GM19463 (cell line): ENCODE measurements around the gene CCDC187.

Experiments
- ATAC-seq: cut with Tn5 transposase; IDR thresholded peaks from one replicate; pipeline ENCODE4 v1.9.1; 2021; ENCODE audit warnings: mild to moderate bottlenecking, moderate library complexity; ENCODE audit not compliant: unreplicated experiment

Gene CCDC187

GRCh38 chr9:136300016-136300545 is 3.8 kb downstream of the CCDC187 start:
- ATAC-seq = no peak

DNA sequence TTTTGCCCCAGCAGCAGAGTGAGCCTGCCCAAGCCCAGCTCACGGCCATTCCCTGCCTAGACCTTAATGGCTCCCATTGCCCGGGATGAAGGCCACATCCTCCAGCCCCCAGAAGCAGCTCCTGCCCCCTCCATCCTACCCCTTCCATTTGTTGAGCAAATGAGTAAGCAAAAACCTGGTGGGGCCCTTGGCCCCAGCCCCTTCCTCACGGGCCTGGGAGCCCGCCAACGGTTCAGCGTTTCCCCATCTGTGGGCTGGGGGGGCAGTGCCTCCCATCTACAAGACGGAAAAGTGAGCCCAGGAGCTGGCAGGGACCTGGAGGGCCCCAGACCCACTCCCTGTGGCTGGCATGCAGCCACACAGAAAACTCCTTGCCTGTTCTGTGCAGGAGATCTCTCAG is 4.4 kb downstream of the CCDC187 start:
- no peak for ATAC-seq

DNA sequence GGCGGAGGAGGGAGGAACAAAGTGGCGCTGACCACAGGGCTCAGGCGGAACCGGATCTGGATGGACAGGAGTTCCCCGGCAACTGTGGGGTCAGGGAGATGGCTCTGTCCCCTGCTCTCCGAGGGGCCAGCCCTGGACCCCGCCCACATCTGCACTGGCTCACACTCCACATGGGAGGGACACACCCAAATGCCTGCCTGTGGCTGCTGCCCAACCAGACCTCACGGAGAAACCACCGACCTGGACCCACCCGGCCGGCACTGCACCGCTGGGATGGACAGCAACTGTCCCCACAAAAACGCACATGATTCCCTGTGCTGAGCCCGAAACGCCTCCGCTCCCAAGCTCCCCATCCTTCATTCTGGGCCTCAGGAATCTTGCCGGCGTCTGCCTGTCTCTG is 4.8 kb downstream of the CCDC187 start:
- no peak for ATAC-seq

GRCh38 chr9:136297766-136298735 is 5.8 kb downstream of the CCDC187 start:
- no peak for ATAC-seq

DNA sequence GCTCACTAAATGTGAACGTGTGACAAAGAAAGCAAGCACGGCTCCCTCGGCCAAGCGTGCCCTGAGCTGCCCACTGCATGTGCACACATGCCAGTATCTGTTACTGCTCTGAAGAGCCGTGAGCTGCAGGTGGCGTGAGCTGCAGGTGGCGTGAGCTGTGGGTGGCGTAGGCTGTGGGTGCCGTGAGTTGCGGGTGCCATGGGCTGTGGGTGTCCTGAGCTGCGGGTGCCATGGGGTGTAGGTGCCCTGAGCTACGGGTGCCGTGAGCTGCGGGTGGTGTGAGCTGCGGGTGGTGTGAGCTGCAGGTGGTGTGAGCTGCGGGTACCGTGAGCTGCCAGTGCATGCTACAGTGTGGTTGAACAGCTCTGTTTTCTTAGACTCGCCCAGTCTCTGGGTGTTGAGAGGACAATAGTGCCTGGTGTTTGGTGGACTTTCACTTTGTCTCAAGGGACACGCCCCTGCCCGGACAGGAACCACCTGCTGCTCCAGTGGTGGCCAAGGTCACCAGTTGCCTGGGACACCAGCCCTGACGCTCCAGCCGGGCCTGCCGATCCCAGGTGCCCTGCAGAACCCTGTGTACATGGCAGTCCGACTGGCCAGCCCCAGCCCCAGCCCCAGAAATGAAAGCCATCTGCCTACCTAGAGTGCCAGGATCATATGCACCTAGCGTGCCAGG is 6.7 kb downstream of the CCDC187 start:
- no peak for ATAC-seq

- no peak for ATAC-seq
Measured at GRCh38 chr9:136296434-136297015, 7.4 kb downstream of the CCDC187 start.

GRCh38 chr9:136295542-136296433 is 8.1 kb downstream of the CCDC187 start:
- ATAC-seq = no peak

DNA sequence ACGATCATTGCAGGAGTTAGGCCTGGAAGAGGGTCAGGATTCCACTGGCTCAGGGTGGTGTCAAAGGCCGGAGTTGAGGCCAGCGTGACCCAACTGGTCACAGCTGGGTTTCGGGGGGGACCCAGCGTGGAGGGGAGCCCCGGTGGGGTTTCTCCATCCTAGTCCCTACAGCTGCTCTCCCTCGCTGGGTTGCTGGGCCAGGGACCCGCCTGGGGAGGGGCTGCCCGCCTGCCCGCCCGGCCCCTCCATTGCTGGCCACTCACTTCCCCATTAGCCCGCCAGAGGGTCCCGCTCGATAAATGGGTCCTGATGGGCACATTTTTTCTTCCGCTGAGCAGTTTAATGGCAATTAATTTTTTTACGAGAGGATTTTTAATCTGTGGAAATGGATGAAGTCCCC is 8.8 kb downstream of the CCDC187 start:
- no peak for ATAC-seq

DNA sequence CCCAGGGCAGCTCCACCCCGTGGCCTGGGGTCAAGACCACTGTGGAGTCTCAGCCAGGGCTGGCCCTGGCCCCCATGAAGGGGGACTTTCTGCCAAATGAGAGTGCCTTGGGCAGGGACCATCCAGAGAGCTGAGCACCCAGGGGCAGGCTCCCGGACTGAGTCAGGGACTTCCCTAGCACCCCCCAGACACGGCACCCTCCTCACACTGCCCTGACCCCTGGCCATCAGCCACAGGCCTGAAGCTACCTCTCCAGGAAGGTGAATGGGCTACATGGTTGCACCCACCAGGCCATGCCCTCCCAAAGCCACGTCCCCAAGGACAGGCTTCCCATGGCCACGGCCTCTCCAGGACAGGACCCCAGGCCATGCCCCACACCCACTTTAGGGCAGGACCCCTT is 9.5 kb downstream of the CCDC187 start:
- no peak for ATAC-seq

DNA sequence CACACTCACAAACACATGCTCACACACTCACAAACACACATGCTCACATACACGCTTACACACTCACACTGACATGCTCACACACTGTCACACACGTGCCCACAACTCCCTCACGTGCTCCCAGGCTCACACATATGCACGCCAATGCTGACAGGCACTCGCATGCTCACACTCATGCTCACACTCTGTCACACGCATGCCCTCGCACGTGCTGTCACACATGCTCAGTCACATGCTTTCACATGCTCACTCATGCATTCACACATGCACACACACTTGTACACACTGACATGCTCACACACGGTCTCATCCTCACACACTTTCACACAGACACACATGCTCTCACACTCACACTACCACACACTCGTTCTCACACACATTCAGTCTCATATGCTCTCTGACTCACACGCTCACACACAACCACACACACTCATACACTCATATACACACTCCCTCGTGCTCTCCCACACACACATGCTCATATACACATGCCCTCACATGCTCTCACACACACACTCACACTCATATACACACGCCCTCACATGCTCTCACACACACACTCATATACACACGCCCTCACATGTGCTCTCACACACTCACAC is 10.3 kb downstream of the CCDC187 start:
- no peak for ATAC-seq

- ATAC-seq = no peak
Measured at GRCh38 chr9:136292591-136293448, 11.1 kb downstream of the CCDC187 start.

DNA sequence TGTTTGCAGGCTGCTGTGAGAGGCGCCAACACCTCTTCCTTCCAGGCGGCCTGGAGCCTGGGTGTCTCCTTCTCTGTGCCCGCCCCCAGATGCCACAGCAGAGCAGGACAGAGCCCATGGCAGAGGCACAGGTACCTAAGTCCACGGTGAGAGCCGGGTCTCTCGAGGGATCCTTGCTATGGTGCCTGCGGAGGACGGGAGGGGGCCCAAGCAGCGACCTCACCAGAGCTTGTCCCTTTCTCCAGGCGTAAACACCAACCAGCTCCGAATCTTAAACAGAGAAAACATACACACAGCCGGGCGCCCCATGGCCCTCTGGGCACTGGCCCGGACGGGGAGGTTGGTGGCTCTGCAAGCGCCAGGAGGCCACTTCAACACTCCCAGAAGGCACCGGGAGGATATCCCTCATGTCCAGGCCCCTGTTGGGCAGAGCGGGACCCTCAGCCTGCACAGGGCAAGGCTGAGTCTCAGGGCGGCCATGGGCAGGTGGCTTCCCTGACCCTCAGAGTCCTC is 11.8 kb downstream of the CCDC187 start:
- no peak for ATAC-seq

DNA sequence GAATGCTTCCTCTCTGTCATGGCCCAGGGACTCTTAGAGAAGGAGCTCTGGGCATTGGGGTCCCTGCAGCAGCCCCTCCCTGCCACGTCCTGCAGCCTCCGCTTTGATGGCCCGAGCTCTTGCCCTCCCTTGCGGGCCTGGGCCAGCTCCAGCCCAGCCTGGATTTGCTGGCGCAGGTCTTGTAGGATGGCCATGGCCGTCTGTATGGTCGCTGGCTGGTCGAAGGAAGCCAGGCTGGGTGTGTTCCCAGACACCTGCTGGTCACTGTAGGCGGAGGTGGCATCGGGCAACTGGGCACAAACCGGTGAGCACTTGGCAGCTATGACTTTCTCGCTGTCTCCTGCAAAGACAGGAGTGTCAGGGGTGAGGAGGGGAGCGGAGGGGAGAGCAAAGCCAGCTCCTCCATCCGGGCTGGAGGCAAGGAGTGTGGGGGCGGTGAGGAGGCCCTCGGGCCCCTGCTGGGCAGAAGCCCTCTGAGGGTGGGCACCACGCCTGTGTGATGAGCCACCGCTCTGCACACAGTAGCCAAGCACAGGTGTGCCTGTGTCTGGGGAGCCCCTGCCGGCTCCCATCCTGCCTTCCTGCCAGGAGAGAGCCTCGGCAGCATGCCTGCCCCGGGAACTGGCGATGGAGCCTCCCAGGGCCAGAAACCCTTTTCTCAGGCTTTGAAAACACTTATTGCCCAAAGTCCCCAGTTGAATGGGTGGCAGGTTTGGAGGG is 12.4 kb downstream of the CCDC187 start:
- no peak for ATAC-seq

DNA sequence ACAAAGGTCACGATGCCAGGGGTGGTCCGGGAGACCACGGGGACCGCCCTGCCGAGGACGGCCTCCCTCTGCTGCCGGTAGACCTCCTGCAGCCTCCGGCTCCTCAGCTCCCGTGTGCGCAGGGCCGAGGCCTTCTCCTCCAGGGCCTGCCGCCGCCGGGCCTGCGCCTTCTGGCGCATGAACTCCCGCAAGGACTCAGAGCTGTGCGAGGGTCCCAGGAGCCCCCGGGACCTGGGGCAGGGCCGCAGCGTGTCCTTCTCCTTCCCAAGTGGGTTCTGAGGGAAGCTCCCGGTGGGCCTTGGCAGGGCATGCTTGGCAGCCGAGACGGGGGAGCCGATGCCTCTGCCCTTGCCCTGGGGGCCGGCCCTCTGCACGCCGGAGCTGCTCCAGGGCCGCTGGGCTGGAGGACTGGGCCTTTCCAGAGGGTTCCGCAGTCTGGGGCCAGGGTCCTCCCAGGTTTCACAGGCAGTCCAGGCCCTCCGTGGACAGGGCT is 13.3 kb downstream of the CCDC187 start:
- ATAC-seq = no peak

GRCh38 chr9:136289651-136290507 is 14.0 kb downstream of the CCDC187 start:
- no peak for ATAC-seq

DNA sequence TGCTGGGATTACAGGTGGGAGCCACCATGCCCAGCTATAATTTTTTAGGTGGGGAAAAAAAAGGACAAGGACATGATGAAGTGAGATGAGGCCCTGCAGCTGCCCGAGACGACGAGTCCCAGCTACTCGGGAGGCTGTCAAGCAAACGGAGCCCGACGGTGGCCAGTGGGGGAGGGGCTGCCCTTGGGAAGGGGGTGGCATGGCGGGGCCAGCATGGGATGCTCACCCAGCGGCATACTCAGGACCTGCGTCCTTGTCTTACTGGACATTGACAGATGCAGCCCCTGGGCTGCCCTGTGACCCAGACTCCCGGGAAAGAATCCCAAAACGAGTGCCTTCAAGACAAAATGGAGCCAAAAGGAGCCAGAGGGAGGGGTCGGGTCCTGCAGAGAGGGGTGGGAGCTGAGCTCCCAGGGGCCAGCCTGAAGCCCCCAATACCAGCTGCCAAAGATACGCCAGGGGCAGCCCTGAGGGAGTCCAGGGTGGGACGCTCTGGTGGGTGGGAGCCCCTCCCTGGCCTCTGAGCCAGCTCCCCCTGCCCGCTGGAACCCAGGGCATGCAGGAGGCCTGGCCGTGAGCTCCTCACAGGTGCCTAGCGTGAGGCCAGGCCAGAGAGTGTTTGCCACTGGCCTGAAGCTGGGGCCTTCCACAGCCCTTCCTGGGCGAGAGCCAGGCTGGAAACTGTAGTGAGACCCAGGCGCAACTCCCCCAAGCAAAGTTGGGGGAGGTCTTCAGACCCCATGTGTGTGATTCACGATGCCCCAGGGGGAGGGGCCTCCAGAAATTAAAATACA is 15.7 kb downstream of the CCDC187 start:
- ATAC-seq = no peak
